ENCODE results near the gene LARGE1. TPM values are rescaled to one million over a fixed set of nuclear protein-coding genes. Genes with fewer than 3 reads are reported as not detected.

Gene LARGE1
- total RNA-seq, 3 donors from 2014 or later, result 23.6 to 27.8 (median 26.1) TPM

DNA sequence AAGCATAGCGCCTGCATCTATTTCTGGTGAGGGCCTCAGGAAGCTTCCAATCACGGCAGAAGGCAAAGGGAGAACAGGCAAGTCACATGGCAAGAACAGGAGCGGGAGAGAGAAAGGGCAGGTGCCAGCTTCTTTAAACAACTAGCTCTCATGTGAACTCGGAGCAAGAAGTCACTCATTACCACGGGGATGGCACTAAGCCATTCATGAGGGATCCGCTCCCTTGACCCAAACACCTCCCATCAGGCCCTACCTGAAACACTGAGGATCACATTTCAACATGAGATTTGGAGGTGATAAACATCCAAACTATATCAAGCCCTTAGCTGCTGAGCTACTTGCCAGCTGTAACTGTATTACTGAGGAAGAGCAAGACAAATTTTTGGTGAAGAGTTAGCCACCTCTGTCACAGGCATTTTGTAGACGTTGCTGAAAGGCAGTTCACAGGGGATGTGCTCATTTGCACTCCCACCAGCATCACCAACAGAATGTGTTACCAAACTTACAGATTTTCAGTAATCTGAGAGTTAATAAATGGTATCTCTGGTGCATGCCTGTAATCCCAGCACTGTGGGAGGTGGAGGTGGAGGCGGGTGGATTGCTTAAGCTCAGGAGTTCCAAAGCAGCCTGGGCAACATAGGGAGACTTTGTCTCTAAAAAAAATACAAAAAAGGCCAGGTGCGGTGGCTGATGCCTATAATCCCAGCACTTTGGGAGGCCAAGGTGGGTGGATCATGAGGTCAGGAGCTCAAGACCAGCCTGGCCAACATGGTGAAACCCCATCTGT, 398.2 kb downstream of the LARGE1 start:
- Histone ChIP-seq H3K27ac (no peak overlapping the region), H3K36me3 (no peaks in the 10 kb centered on the region), H3K9me3 (peaks cover 0 to 5% of the 10 kb centered on the region in 2 donors), H3K4me3 (no peak overlapping the region), H3K27me3 (no peaks in the 10 kb centered on the region), H3K4me1 (no peaks in the 10 kb centered on the region)
- intact Hi-C loops (cut with DNase I; ENCODE audit: low total_unique reads), result no loop called here
- no peak for TF ChIP-seq POLR2AphosphoS5 (IDR thresholded peaks at IDR 0.05)
- TF ChIP-seq, protein P1, sequence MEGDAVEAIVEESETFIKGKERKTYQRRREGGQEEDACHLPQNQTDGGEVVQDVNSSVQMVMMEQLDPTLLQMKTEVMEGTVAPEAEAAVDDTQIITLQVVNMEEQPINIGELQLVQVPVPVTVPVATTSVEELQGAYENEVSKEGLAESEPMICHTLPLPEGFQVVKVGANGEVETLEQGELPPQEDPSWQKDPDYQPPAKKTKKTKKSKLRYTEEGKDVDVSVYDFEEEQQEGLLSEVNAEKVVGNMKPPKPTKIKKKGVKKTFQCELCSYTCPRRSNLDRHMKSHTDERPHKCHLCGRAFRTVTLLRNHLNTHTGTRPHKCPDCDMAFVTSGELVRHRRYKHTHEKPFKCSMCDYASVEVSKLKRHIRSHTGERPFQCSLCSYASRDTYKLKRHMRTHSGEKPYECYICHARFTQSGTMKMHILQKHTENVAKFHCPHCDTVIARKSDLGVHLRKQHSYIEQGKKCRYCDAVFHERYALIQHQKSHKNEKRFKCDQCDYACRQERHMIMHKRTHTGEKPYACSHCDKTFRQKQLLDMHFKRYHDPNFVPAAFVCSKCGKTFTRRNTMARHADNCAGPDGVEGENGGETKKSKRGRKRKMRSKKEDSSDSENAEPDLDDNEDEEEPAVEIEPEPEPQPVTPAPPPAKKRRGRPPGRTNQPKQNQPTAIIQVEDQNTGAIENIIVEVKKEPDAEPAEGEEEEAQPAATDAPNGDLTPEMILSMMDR (IDR thresholded peaks at IDR 0.05), result no peak
- TF ChIP-seq POLR2A (IDR thresholded peaks at IDR 0.05), result no peak
- no peak for DNase-seq (ENCODE audit: low spot score in 2 of 2)

DNA sequence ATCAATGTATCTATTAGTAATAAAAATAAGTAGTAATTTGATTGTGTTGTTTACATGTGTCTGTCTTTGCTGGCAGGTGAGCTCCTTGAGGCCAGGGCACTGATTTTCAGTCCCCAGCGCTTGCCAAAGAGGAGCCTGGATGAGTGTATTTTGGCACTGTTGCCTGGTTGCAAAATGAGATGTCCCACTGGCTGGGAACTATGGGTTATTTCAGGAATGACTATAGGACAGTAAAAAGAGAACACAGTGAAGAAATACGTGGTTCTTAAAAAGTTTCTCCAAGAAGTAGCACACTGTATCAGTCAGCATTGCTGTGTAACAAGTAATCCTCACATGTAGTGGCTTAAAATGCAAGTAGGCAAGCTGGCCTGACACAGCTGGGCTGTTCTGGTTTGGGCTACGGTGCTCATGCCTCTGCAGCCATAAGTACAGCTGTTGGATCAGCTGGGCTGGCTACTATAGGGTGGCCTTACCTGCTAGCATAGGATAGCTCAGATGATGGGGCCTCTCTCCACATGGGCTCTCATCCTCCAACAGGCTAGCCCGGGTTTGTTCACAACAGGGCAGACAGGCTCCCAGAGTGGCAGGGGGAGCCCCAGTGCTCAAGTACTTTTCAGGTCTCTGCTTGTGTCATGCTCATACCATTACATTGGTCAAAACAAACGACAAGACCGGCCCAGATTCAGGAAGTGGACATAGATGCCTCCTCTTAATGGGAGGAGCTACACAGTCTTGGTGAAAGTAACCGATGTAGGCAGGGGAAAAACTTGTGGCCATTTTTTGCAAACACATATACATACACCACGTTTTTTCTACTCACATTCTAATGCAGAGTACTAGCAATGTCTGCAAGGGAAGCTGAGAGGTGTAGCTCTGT, 399.1 kb downstream of the LARGE1 start:
- H3K36me3 ChIP-seq, result no peaks in the 10 kb centered on the region
- H3K27ac ChIP-seq, result no peak overlapping the region
- intact Hi-C loops (cut with DNase I; ENCODE audit: low total_unique reads), result no loop called here
- no peak overlapping the region for H3K4me3 ChIP-seq
- TF ChIP-seq, protein P1 (IDR thresholded peaks at IDR 0.05), result no peak
- TF ChIP-seq POLR2AphosphoS5 (IDR thresholded peaks at IDR 0.05) (no peak), POLR2A (IDR thresholded peaks at IDR 0.05) (no peak)
- H3K4me1 ChIP-seq, result no peaks in the 10 kb centered on the region
- peaks cover 0 to 5% of the 10 kb centered on the region in 2 donors for H3K9me3 ChIP-seq
- no peak for DNase-seq (ENCODE audit: low spot score in 2 of 2)
- no peaks in the 10 kb centered on the region for H3K27me3 ChIP-seq

DNA sequence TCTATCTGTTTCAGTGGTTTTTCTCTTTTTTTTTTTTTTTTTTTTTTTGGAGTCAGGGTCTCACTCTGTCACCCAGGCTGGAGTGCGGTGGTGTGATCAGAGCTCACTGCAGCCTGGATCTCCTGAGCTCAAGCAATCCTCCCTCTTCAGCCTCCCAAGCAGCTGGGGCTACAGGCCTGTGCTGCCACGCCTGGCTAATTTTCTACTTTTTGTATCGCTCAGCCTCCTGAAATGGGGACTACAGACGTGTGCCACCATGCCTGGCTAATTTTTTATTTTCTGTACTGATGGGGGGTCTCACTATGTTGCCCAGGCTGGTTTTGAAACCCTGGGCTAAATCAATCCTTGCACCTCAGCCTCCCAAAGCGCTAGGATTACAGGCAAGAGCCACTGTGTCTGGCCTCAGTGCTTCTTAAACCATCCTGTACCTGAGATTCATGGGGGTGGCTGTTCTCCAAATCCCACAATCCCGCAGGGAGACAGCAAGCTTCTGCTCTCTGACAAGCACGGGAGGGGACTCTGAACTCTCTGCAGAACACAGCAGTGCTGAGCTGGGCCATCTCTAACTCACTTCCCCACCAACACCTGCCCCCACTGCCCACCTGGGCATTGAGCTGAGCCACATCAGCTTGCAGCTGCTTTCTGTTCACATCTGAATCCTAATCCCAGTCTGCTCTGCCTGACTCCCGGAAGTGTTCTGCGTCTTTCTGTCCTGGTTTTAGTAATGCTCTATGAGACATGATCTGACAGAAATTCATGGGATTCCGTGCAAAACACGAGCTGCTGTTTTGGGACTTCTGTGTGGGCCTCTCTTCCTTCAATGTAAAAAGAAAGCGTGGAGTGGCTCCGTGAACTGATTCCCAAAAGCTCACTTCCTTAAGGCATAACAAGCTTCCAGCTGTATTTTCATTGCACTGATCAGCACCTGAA, 400.0 kb downstream of the LARGE1 start:
- no peak for TF ChIP-seq POLR2A (IDR thresholded peaks at IDR 0.05)
- TF ChIP-seq, protein P1 (IDR thresholded peaks at IDR 0.05), result no peak
- intact Hi-C loops (cut with DNase I; ENCODE audit: low total_unique reads), result no loop called here
- DNase-seq (ENCODE audit: low spot score in 2 of 2), result no peak
- H3K27ac ChIP-seq, result no peak overlapping the region
- no peaks in the 10 kb centered on the region for H3K27me3 ChIP-seq
- no peak overlapping the region for H3K4me3 ChIP-seq
- H3K9me3 ChIP-seq, result peaks cover 0 to 5% of the 10 kb centered on the region in 2 donors
- H3K36me3 ChIP-seq, result no peaks in the 10 kb centered on the region
- H3K4me1 ChIP-seq, result no peaks in the 10 kb centered on the region

DNA sequence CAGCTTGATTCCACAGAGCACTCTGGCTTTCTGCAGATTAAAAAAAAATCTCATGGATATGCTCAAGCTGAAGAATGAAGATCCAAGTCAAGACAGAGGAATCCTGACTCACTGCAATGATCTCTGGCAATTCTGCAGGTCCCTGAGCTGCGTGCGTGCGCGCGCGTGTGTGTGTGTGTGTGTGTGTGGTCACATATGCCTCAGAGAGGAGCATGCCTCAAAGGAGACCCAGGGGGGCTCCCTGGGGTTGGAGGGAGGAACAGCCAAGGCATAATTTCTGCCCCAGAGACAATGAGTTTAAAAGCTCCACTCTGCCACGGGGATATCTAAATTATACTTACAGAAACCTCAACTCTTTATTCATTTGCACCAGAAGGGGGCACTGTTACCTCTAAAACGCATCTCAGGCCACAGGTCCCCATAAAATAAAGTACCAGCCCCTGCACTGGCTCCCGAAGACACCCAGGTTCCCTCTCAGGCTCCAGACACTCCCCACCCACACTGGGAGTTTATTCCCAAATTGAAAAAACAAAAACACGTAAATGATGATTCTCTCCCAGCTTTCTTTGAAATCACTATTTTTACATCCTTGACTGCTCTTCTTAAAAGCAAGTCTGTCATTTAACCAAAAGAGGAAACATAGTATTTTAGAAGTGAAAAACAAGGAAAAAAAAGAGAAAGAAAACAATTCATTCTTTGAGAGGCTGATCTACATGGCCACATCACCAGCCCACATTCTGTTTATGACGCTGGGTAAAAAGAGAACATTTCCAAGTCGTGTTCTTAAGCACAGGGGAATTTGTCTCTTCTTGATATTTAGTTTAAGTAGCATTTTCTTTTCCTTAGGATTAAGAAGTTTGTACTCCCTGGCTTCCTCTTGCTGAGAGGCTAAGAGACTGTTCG, 401.0 kb downstream of the LARGE1 start:
- peaks cover 0 to 5% of the 10 kb centered on the region in 2 donors for H3K9me3 ChIP-seq
- no peak for DNase-seq (ENCODE audit: low spot score in 2 of 2)
- H3K4me1 ChIP-seq, result no peaks in the 10 kb centered on the region
- no peak for TF ChIP-seq POLR2A (IDR thresholded peaks at IDR 0.05)
- TF ChIP-seq, protein P1 (IDR thresholded peaks at IDR 0.05), result peak in 2 of 3 donors; percentile 50 to 69
- H3K27ac ChIP-seq, result no peak overlapping the region
- no peak overlapping the region for H3K4me3 ChIP-seq
- no peaks in the 10 kb centered on the region for H3K27me3 ChIP-seq
- H3K36me3 ChIP-seq, result no peaks in the 10 kb centered on the region
- intact Hi-C loops (cut with DNase I; ENCODE audit: low total_unique reads), result no loop called here
